ENCODE results near the gene NRXN3.

NRXN3 gene

GRCh38 chr14:79248771-79249170, 1078.6 kb downstream of the NRXN3 start:
- in situ Hi-C loops (cut with MboI; ENCODE audit: low pct_unique_long_range_greater_than_20kb, low sequenced_read_pairs), result no loop called here
- DNase-seq, result no peak

GRCh38 chr14:79251278-79251677, 1081.1 kb downstream of the NRXN3 start:
- in situ Hi-C loops (cut with MboI; ENCODE audit: low pct_unique_long_range_greater_than_20kb, low sequenced_read_pairs), result no loop called here
- DNase-seq, result no peak

GRCh38 chr14:79253576-79253975, 1083.4 kb downstream of the NRXN3 start:
- no peak for DNase-seq
- in situ Hi-C loops (cut with MboI; ENCODE audit: low pct_unique_long_range_greater_than_20kb, low sequenced_read_pairs), result no loop called here

- in situ Hi-C loops (cut with MboI; ENCODE audit: low pct_unique_long_range_greater_than_20kb, low sequenced_read_pairs), result no loop called here
- no peak for DNase-seq
Observed at GRCh38 chr14:79254069-79254775, 1084.0 kb downstream of the NRXN3 start.

- peak; percentile 28 for DNase-seq
- in situ Hi-C loops (cut with MboI; ENCODE audit: low pct_unique_long_range_greater_than_20kb, low sequenced_read_pairs), result no loop called here
Observed at GRCh38 chr14:79256380-79256779, 1086.2 kb downstream of the NRXN3 start.

- DNase-seq, result no peak
- in situ Hi-C loops (cut with MboI; ENCODE audit: low pct_unique_long_range_greater_than_20kb, low sequenced_read_pairs), result no loop called here
Observed at GRCh38 chr14:79260406-79260805, 1090.2 kb downstream of the NRXN3 start.

- DNase-seq, result no peak
- in situ Hi-C loops (cut with MboI; ENCODE audit: low pct_unique_long_range_greater_than_20kb, low sequenced_read_pairs), result no loop called here
Observed at GRCh38 chr14:79265366-79265946, 1095.3 kb downstream of the NRXN3 start.

GRCh38 chr14:79270361-79270760, 1100.2 kb downstream of the NRXN3 start:
- in situ Hi-C loops (cut with MboI; ENCODE audit: low pct_unique_long_range_greater_than_20kb, low sequenced_read_pairs), result no loop called here
- no peak for DNase-seq

- DNase-seq, result no peak
- in situ Hi-C loops (cut with MboI; ENCODE audit: low pct_unique_long_range_greater_than_20kb, low sequenced_read_pairs), result no loop called here
Observed at GRCh38 chr14:79271122-79271521, 1100.9 kb downstream of the NRXN3 start.

GRCh38 chr14:79274641-79275291, 1104.6 kb downstream of the NRXN3 start:
- no peak for DNase-seq
- in situ Hi-C loops (cut with MboI; ENCODE audit: low pct_unique_long_range_greater_than_20kb, low sequenced_read_pairs), result no loop called here

GRCh38 chr14:79275292-79275655, 1105.1 kb downstream of the NRXN3 start:
- in situ Hi-C loops (cut with MboI; ENCODE audit: low pct_unique_long_range_greater_than_20kb, low sequenced_read_pairs), result no loop called here

GRCh38 chr14:79278286-79278797, 1108.2 kb downstream of the NRXN3 start:
- DNase-seq, result no peak
- in situ Hi-C loops (cut with MboI; ENCODE audit: low pct_unique_long_range_greater_than_20kb, low sequenced_read_pairs), result no loop called here

More at GRCh38 chr14:79275292-79275655, 1105.1 kb downstream of the NRXN3 start:
- DNase-seq, result no peak

- peak; percentile 86 for DNase-seq
- in situ Hi-C loops (cut with MboI; ENCODE audit: low pct_unique_long_range_greater_than_20kb, low sequenced_read_pairs), result no loop called here
Observed at GRCh38 chr14:79278798-79279644, 1108.8 kb downstream of the NRXN3 start.

- DNase-seq, result no peak
- in situ Hi-C loops (cut with MboI; ENCODE audit: low pct_unique_long_range_greater_than_20kb, low sequenced_read_pairs), result no loop called here
Observed at GRCh38 chr14:79279645-79280597, 1109.7 kb downstream of the NRXN3 start.

GRCh38 chr14:79281244-79282152, 1111.3 kb downstream of the NRXN3 start:
- in situ Hi-C loops (cut with MboI; ENCODE audit: low pct_unique_long_range_greater_than_20kb, low sequenced_read_pairs), result no loop called here
- no peak for DNase-seq

- DNase-seq, result no peak
- in situ Hi-C loops (cut with MboI; ENCODE audit: low pct_unique_long_range_greater_than_20kb, low sequenced_read_pairs), result no loop called here
Observed at GRCh38 chr14:79284621-79285020, 1114.4 kb downstream of the NRXN3 start.

GRCh38 chr14:79285263-79285662, 1115.1 kb downstream of the NRXN3 start:
- in situ Hi-C loops (cut with MboI; ENCODE audit: low pct_unique_long_range_greater_than_20kb, low sequenced_read_pairs), result no loop called here
- DNase-seq, result no peak
